ENCODE results near the gene DYNLRB1. TPM values are rescaled to one million over a fixed set of nuclear protein-coding genes. Genes with fewer than 3 reads are reported as not detected.
A peak's percentile ranks its signal among the peaks of the same experiment; 100 is the strongest.

Gene DYNLRB1
- total and polyA plus RNA-seq, 9 of the 15 experiments (the other 6 are each of a cell fraction or from before 2014, with no cell fraction given) = 48.7 to 358 (median 121) TPM

DNA sequence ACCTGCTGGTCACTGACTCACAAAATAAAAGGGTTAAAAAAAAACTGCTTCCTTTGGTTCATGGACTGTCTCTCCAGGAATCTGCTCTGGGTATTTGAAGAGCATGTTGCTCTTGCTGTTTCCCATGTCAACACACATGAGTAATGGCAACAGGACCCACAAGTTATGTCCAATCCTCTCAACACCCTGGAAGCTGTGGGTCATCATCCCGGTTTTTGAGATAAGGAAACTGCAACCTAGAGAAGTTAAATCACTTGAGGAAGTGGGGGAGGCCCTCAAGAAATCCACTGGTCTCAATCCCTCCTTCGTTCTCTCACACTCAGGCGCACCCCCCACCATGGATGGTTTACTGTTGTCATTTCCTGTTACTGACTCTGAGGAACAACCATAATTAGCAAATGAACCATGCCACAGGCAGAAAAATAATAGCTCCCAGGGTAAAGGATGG is 54.7 kb downstream of the DYNLRB1 start (continued):
- TF ChIP-seq, protein P1, sequence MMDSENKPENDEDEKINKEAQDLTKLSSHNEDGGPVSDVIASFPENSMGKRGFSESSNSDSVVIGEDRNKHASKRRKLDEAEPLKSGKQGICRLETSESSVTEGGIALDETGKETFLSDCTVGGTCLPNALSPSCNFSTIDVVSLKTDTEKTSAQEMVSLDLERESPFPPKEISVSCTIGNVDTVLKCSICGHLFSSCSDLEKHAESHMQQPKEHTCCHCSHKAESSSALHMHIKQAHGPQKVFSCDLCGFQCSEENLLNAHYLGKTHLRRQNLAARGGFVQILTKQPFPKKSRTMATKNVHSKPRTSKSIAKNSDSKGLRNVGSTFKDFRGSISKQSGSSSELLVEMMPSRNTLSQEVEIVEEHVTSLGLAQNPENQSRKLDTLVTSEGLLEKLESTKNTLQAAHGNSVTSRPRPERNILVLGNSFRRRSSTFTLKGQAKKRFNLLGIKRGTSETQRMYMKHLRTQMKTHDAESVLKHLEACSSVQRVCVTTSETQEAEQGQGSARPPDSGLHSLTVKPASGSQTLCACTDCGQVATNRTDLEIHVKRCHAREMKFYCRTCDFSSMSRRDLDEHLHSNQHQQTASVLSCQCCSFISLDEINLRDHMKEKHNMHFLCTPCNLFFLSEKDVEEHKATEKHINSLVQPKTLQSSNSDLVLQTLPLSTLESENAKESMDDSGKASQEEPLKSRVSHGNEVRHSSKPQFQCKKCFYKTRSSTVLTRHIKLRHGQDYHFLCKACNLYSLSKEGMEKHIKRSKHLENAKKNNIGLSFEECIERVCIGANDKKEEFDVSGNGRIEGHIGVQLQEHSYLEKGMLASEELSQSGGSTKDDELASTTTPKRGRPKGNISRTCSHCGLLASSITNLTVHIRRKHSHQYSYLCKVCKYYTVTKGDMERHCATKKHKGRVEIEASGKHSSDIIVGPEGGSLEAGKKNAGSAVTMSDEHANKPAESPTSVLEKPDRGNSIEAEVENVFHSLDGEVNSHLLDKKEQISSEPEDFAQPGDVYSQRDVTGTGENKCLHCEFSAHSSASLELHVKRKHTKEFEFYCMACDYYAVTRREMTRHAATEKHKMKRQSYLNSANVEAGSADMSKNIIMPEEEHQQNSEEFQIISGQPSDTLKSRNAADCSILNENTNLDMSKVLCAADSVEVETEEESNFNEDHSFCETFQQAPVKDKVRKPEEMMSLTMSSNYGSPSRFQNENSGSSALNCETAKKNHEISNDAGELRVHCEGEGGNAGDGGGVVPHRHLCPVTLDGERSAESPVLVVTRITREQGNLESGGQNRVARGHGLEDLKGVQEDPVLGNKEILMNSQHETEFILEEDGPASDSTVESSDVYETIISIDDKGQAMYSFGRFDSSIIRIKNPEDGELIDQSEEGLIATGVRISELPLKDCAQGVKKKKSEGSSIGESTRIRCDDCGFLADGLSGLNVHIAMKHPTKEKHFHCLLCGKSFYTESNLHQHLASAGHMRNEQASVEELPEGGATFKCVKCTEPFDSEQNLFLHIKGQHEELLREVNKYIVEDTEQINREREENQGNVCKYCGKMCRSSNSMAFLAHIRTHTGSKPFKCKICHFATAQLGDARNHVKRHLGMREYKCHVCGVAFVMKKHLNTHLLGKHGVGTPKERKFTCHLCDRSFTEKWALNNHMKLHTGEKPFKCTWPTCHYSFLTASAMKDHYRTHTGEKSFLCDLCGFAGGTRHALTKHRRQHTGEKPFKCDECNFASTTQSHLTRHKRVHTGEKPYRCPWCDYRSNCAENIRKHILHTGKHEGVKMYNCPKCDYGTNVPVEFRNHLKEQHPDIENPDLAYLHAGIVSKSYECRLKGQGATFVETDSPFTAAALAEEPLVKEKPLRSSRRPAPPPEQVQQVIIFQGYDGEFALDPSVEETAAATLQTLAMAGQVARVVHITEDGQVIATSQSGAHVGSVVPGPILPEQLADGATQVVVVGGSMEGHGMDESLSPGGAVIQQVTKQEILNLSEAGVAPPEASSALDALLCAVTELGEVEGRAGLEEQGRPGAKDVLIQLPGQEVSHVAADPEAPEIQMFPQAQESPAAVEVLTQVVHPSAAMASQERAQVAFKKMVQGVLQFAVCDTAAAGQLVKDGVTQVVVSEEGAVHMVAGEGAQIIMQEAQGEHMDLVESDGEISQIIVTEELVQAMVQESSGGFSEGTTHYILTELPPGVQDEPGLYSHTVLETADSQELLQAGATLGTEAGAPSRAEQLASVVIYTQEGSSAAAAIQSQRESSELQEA (IDR thresholded peaks at IDR 0.05; ENCODE audit: low read depth) = no peak
- TF ChIP-seq MTF1 (CRISPR knock-in tag; IDR thresholded peaks at IDR 0.05; ENCODE audit: borderline replicate concordance) (no peak), PTRF (tag; IDR thresholded peaks at IDR 0.05) (no peak), NR2C2 (CRISPR knock-in tag; IDR thresholded peaks at IDR 0.05) (no peak), NR2C2 (tag; IDR thresholded peaks at IDR 0.05) (peak; percentile 56; the same call in 1 of the 2 replicates), TAF1 (IDR thresholded peaks at IDR 0.05; ENCODE audit: control insufficient read depth, extremely low read depth, insufficient read depth, low read length, severe bottlenecking) (no peak), ZNF512 (tag; IDR thresholded peaks at IDR 0.05) (no peak), YY1 (IDR thresholded peaks at IDR 0.05; ENCODE audit: borderline replicate concordance in 1 of 3, control insufficient read depth in 1 of 3, extremely low read depth in 1 of 3, insufficient read depth in 3 of 3, insufficient read length in 1 of 3, insufficient replicate concordance in 2 of 3, low read depth in 1 of 3, low read length in 2 of 3) (no peak), RFX1 (IDR thresholded peaks at IDR 0.05) (peak; percentile 42), E2F3 (CRISPR knock-in tag; IDR thresholded peaks at IDR 0.05) (no peak), CBX1 (IDR thresholded peaks at IDR 0.05; ENCODE audit: low read depth) (no peak), ARID1B (IDR thresholded peaks at IDR 0.05) (peak; percentile 76), DIDO1 (tag; IDR thresholded peaks at IDR 0.05; ENCODE audit: low read depth) (no peak), IRF9 (tag; IDR thresholded peaks at IDR 0.05) (no peak), IRF2 (CRISPR knock-in tag; IDR thresholded peaks at IDR 0.05) (no peak), GABPA (tag; conservative IDR thresholded peaks at IDR 0.05; ENCODE audit: low read depth) (peak; percentile 77), NCOR1 (IDR thresholded peaks at IDR 0.05) (peak; percentile 44)

Data from K562 (cell line).